NCI-H1092 (cell line): ENCODE data around the gene ATRX.
"Not testable (repeated sequence)": the region's sequence is repeated elsewhere in the genome, so short reads cannot be mapped to it uniquely, and the experiment has no call there.

ENCODE experiments used
- DNase-seq: peaks from one replicate; lab custom pipeline; 2025; lab: John Stamatoyannopoulos, UW

The ATRX gene

DNA sequence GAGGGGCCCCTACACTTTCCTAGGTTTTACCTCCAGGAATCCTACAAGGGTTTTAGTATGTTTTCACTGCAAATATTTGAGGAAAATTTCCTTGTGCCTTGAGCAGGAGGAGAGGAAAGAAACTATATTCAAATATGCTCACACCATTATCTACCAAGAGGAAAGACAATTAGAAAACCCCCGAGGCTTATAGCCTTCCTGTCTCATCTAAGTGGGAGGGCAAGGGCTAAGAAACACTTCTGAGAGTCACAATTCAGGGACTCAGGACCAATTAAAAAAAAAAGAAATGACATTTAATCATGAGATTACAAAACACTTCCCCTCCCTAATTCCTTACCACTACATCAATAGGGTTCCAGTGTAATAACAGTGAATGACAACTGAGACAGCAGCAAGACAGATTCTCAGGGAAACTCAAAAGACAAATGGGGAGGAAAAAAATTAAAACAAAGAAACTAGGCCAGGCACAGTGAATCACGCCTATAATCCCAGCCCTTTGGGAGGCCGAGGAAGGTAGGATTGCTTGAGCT, 45.6 kb downstream of the ATRX start:
- no peak for DNase-seq

DNA sequence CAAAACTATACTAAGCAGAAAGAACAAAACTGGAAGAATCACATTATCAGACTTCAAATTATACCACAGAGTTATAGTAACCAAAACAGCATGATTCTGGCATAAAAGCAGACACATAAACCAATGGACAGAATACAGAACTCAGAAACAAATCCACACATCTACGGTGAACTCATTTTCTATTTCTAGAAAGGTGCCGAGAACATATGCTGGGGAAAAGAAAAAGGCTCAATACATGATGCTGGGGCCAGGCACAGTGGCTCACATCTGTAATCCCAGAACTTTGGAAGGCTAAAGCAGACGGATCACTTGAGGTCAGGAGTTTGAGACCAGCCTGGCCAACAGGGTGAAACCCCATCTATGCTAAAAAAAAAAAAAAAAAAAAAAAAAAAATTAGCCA, 52.7 kb downstream of the ATRX start:
- DNase-seq: no peak

DNA sequence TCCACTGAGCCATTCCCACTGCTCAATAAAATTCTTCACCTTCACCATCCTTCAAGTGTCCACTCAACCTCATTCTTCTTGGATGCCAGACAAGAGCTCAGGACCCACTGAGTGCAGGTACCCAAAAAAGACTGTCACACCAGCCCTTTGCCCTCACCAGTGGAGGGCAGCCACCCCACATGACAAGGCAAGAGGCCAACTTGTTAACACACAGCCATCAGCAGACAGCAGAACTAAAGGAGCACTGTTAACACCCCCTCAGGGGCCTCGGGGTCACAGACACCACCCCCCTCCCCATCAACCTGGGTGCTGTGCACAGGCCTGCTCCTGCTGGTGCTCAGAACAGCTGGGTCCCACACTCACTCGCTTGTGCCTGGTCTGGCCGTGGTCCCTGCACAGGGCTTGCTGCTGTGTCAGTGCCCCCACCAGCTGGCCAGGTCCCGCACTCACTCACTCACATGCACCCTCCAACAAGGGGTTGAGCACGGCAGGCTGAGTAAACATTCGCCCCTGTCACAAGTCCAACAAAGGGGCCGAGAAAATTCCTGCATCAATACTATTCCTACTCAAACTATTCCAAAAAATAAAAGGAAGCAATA, 54.1 kb downstream of the ATRX start:
- no peak for DNase-seq

DNA sequence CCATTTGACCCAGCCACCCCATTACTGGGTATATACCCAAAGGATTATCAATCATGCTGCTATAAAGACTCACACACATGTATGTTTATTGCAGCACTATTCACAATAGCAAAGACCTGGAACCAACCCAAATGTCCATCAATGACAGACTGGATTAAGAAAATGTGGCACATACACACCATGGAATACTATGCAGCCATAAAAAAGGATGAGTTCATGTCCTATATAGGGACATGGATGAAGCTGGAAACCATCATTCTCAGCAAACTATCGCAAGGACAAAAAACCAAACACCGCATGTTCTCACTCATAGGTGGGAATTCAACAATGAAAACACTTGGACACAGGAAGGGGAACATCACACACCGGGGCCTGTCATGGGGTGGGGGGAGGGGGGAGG, 59.9 kb downstream of the ATRX start:
- not testable (repeated sequence) for DNase-seq

DNA sequence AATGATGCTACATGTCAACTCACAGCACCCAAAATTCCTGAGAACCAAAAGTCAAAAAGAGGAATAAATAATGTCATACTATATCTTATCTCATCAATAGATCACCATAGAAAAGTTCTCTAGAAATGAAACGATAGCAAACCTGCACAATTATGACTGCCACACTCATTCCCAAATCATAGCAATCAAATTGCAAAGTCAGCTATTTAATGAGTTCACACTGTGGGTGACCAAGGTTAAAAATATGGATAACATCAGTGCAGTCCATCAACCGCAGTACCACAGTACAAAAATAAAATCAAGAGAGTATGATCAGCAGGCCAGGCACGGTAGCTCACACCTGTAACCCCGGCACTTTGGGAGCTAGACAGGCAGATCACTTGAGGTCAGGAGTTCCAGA, 62.3 kb downstream of the ATRX start:
- no peak for DNase-seq

DNA sequence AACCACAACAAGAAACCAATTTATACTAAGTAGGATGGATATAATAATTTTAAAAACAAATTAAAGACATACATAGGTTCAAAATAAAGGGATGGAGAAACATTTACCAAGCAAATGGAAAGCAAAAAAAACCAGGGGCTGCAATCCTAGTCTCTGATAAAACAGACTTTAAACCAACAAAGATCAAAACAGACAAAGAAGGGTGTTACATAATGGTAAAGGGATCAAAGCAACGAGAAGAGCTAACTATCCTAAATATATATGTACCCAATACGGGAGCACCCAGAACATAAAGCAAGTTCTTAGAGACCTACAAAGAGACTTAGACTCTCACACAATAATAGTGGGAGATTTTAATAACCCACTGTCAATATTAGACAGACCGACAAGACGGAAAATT, 66.6 kb downstream of the ATRX start:
- DNase-seq: no peak

DNA sequence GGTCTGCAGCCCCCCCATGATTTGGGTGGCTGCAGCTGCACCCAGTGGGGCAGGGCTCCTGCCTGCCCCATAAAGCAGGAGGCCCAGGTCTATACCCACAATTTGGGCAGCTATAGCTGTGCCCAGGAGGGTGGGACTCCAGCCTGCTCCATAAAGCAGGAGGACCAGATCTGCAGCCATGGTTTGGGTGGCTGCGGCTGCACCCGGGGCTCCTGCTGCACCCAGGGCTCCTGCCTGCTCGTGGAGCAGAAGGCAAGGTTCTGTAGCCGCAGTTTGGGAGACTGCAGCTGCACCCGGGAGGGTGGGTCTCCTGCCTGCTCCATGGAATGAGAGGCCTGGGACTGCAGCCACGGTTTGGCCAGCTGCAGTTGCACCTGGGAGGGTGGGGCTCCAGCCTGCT, 81.1 kb downstream of the ATRX start:
- no peak for DNase-seq

DNA sequence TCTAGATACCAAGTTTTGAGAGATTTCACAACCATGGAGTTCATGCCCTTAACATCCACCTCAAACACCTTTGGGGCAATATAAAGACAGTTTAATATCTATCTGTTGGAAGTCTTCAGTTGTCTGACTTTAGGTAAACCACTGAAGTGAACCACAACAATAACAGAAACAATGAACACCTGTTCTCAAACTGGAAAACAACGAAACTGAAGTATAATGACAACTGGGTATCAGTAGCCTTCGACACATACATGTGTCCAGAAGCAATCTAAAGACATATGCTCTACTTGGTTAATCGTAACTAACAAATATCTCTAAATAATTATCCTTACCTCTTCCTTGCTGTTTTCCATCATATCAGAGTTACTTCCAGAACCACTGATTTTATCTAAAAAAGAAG, 87.8 kb downstream of the ATRX start:
- DNase-seq: no peak

DNA sequence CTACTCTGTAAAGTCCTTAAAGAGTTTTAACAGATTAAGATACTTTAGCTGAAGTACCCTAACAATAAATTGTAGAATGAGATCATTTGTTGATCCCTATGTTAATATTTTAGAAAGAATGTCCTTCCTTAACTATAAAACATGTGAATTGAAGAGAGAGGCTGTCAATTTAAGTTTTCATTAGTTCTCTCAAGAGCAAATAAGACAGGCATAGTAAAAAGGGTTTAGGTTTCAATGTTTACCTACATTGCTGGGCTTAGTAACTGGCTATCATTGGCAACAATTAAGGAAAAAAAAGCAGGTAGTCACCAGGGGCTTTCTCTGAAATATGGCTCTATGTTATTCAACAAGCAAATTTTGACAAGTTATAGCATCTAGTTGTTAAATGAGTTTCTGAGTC, 91.5 kb downstream of the ATRX start:
- DNase-seq: no peak

DNA sequence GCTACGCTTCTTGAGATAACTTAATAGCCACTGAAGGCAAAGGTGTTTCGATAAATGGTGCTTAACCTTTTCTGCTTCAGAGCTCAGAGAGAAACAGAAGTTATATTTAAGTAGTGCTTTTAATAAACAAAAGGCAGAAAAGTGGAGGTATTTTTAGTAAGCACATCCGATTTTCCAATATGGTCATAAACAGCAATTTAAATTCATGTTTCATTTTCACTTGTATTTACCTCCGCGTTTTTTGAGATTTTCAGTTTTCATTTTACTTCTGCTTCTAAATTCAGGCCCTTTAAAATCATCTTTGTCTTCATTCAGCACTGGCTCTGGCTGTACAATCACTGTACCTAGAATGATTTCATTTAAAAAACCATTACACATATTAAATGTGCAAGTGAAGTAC, 92.4 kb downstream of the ATRX start:
- no peak for DNase-seq

DNA sequence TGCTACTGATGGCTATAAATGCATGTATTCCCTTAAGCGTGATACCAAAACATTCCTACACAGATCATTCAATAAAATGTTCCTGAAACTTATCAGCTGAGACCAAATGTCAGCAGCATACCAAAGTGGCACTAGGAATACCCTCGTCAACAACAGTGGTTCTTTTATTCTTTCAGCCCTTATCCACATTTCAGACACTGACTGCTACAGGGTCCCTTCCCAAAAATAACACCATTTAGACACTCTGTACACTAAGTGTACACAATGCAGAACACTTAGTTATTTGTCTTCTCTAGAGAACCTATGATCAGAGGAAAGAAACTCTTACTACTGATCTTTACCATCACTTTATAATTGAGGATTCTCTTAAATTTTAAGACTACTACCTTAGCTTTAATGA, 94.1 kb downstream of the ATRX start:
- DNase-seq: no peak

DNA sequence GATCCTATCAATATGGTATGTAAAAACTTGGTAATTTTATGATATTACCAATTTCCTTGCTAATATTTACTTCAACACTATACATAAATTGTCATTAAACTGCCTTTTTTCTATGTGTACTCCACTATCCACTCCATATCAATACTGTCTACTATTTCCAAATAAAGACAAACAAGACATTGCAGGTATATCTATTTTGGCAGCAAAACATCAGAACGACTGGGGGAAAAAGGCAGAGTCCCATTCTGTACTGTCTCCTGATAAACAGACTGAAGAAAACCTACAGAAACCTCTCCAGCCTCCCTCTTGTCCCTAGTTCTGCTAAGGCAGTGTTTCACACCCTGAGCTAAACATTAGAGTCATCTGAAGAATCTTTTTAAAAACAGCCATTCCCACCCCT, 96.6 kb downstream of the ATRX start:
- DNase-seq: no peak

DNA sequence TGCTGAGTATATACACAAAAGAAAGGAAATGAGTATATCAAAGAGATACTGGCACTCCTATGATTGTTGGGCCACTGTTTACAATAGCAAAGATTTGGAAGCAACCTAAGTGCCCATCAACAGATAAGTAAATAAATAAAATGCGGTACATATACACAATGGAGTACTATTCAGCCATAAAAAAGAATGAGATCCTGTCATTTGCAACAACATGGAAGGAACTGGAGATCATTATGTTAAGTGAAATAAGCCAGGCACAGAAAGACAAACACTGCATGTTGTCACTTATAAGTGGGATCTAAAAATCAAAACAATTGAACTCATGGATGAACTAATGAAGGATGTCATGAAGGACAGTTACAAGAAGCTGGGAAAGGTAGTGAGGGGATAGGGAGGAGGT, 100.3 kb downstream of the ATRX start:
- DNase-seq: not testable (repeated sequence)

DNA sequence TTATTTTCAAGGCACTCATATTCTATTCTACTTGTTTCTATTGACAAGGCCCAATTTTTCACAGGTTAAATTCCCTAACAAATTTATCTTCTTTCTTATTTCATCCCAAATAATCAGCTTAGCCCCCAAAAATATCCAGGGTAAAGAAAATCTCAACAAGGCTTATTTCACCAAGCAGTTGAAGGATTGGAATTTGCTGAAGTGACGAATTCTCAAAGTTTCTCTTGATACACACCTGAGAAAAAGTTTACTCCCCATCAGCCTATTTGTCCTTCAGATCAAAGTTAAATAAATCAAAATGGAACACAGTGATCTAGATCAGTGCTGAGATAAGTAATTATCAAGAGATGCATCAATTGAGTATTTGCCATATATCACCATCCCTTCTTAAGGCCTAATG, 106.9 kb downstream of the ATRX start:
- DNase-seq: no peak

DNA sequence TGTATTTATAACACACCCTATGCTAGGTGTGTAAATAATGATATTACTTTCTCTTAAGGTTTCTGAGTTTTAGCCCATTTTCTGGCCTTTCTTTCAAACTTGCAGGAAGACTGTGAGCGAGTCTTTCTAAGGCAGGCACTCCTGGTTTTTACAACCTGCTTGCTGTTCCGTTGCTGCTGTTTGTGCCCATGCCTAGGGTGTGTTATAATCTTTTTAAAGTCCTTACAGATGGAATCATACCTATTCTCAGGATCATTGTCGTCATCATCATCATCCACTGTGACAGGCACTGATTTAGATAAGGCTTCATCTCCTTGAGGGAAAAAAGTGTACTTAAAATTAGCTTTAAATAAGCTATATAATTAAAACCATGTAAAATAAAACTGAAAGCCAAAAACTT, 110.0 kb downstream of the ATRX start:
- DNase-seq: no peak

DNA sequence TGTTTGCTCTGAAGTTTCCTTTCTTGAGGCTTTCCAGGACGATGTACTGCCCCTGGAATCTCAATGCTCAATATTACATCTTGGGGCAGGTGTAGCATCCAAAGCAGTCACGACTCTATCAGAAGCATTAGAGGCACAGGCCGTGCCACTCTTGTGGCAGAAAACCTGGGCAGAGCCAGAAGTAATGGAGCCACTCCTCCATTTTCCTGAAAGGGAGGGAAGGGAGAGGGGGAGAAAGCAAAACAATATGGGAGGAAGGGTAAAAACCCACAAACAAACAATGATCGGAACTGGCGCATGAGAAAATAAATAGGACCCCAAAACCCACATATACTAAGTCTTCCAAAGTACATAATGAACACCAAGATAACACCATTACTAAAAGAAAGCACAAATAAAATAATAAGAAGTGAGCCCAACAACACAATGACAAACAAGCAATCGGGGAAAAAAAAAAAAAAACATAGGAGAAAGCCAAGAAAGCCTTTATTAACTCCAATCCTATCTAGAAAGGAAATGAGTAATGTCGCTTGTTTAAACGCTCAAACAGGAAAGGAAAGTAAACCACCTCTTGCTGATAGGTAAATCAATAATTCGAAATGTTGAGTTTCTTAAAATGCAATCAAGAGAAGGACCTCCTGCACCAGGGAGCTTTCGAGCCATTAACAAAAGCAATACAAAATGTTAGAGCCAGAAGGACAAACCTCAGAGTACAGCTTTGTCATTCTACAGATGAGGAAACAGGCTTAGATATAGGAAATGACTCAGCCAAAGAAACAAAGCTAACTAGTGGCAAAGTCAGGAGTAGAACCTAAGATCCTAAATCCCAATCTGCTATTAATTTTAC, 117.4 kb downstream of the ATRX start:
- DNase-seq: no peak

DNA sequence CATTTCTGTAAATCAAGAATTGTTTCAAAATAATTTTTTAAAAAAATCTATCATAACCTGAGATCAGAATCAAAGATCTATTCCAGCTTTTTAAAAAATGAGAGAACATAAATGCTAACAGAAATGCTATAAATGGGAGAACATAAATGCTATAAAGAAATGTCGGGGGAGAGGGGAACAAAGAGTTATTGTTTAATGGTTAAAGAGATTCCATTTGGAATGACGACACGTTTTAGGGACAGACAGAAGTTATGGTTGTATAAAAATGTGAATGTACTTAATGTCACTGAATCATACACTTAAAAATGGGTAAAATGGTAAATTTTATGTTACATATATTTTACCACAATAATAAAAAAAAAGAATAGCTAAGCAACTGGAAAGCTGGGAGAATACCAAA, 127.1 kb downstream of the ATRX start:
- DNase-seq: no peak

DNA sequence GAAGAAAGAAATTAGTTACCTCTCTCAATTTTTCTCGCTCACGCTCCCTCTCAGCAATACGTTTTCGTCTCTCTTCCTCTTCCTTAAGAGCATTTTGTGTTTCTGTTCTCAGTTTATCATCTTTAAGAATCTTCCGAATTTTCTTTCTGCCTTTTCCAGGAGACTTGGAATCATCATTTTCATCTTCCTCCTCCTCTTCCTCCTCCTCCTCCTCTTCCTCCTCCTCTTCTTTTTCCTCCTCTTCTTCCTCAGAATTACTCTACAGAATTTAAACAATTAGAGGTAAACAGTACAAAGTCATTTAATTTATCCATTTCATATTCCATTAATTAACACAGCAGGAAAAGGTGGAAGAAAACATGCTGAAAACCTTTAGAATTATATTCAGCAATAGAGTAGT, 133.9 kb downstream of the ATRX start:
- DNase-seq: no peak

DNA sequence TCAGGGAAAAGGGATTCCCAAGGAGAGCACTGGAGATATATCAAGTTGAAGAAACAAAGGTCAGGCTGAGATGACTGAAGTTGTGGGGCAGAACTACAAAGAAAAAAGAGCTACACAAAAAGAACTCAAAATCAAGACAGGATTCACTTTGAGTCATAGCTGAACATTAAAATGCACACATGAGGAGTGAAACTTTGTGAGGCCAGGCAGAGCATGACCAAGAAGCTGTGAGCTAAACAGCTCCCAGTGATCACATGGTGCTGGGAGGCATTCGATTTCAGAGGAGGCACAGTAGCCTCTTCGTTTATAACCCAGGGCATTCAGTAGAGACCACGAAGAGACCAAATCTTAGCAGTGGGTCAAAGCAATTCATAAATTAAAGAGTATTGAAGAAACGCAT, 145.3 kb downstream of the ATRX start:
- no peak for DNase-seq

DNA sequence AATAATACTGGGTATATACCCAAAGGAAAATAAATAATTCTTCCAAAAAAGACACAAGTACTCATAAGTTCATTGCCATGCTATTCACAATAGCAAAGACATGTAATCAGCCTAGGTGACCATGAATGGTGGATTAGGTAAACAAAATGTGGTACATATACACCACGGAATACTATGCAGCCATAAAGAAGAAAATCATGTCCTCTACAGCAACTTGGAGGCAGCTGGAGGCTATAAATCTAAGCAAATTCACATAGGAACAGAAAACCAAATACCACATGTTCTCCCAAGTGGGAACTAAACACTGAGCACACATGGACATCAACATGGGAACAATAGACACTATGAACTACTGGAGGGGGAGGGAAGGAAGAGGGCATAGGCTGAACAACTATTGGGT, 146.2 kb downstream of the ATRX start:
- DNase-seq: no peak

DNA sequence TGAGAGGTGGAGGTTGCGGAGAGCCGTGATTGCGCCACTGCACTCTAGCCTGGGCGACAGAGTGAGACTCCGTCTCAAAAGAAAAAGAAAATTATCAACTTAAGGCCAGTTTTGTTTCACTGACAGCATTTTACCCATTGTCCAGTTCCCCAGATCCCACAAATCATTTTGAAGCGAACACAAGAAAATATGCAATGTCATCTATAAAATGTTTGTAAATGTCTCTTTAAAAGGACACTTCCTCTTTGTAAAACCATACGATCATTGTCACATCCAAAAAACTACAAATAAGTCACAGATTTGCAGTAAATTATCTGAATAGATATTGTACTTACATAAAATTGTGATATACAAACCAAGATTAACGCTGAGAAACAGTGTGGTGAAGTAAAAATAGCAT, 147.6 kb downstream of the ATRX start:
- no peak for DNase-seq

DNA sequence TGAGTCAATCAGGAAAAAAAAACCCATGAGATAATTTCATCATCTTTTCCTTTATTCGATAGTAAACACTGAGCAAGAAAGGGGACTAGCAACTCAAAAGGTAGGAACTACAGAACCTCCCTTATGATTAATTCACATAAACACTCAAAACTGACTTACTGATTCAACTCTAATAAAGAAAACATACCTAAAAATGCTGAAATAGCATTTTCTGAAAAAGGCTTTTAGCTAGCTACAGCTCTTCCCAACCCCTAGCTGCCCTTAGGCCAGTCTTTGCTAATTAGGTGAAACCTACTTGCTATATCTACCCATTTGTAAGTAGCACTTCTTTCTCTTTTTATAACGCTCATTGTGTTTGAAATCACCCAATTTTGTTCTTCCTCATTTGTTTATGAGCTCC, 150.6 kb downstream of the ATRX start:
- no peak for DNase-seq

DNA sequence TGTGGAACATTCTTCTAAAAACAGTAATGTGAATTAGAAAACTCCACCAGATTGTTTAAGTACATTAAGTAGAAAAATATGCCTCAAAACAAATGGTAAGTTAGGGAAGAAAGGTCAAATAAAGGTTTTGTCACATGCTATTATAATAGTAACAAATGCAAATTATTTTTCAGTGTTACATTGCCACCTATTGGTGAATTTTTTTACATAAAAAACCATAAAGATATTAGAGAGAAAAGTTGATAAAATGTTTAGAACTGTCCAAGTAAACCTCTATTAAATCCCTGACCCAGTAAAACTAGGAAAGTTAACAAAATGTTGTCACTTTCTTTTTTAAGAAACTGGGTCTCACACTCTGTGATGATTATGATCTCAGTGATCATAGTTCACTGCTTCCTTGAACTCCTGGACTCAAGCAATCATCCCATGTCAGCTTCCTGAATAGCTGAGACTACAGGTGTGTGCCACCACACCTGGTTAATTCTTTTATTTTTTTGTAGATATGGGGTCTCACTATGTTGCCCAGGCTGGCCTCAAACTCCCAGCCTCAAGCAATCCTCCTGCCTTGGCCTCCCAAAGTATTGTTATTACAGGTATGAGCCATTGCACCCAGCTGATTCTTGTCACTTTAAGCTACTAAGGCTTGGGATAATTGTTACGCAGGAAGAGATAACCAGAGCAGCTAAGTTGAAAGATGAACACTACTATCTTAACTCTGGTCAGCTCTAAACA, 157.6 kb downstream of the ATRX start:
- no peak for DNase-seq
